Stimulated activated CD8-positive, alpha-beta memory T cell treated with anti-CD3 and anti-CD28 coated beads, Interleukin-4, amount 100 ng/mL, for 4 hours (primary cell): ENCODE results near the gene COQ7.

Experiments used
- DNase-seq, 2 donors: peaks; one replicate each; pipeline ENCODE4 v3.0.0-alpha.2; 2020; ENCODE audit warnings: low read depth in 2 of 2, low spot score in 1 of 2

COQ7 gene

DNA sequence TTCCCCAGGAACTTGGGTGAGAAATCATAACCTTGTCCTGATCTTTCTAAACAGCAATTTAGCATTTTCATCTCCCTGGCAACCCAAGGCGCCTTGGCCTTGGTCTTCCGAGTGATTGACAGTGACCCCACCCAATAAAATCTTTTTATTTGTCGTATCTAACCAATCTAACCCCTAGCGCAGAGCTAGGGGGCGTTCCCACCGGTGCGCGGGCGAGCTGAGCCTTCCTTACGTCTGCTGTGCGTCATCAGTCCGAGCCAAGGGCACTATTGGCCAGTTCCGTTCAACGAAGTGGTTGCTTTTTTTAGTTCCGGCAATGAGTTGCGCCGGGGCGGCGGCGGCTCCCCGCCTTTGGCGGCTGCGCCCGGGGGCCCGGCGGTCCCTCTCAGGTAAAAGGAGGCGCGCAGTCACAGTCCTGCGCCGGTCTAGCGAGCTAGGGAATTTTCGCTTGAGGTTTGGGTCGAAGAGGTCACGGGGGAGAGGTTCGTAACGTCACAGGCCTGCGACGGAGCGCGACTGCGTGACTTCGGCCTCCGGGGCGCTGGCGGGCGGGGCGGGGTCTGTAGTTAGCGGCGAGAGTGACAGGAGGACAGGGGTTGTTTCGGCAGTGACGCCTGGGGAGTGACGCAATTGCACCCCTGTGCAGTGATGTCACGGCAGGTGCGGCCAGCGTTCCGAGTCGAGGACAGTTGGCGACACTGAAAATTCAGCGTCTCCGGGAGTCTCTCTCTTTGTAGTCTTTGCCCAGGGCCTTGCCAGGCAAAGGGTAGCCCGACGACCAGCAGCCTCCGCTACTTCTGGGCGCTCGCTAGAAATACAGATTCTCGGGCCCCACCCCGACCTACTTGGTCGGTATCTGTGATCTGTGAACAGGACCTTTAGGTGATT, at the start of gene COQ7:
TSS of gene COQ7 (plus strand) at position 266 of the 888 bp plus-strand sequence. CDS start at position 317, 51 bp downstream.
- DNase-seq: peak; percentile 96

DNA sequence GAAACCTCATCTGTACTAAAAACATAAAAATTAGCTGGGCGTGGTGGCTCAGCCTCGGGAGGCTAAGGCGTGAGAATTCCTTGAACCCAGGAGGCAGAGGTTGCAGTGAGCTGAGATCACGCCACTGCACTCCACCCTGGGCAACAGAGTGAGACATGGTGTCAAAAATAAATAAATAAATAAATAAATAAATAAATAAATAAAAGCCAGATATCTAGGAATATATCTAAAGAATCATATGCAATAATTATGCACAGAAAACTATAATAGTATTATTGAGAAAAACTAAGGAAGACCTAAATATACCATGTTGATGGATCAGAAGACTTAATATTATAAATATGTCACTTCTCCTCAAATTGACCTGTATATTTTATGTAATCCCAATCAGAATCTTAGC, 46.7 kb upstream of the COQ7 start:
- DNase-seq: no peak

DNA sequence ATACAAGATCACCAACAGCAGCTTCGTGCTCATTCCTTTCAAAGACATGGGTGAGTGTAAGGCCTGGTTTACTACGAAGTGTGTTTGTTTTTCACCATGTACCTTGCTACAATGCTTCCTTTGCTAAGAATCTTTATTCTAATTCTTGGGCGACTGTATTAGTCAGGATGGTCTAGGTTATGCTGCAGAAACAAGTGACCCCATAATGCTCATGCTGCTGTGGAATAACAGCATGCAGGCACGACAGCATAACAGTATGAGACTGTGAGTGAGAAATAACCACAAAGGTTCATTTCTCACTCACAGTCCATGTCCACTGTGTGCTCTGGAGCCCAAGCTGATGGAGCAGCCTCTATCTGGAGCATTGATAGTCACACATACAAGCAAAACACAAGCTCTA, 45.7 kb upstream of the COQ7 start:
- no peak for DNase-seq

GRCh38 chr16:19027416-19027815, 40.0 kb upstream of the COQ7 start:
- no peak for DNase-seq

DNA sequence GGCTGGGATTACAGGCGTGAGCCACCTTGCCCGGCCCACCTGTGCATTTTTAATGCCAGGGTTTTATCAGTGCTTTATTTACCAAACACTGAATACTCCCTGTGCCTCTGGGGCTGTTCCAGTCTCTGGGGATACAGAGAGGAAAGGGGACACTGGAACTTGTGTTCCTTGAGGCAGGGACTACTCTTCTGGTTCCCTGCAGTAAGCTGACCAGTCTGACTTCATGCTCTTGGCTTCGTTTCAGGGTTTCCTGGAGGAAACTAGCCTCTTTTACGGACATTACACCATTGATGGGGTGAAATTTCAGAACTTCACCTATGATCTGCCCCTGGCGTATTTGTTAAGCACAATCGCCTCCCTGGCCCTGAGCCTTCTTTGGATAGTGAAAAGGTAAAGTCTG, 37.4 kb upstream of the COQ7 start:
- no peak for DNase-seq

GRCh38 chr16:19031738-19032137, 35.7 kb upstream of the COQ7 start:
- DNase-seq: no peak

GRCh38 chr16:19033761-19034160, 33.7 kb upstream of the COQ7 start:
- no peak for DNase-seq

DNA sequence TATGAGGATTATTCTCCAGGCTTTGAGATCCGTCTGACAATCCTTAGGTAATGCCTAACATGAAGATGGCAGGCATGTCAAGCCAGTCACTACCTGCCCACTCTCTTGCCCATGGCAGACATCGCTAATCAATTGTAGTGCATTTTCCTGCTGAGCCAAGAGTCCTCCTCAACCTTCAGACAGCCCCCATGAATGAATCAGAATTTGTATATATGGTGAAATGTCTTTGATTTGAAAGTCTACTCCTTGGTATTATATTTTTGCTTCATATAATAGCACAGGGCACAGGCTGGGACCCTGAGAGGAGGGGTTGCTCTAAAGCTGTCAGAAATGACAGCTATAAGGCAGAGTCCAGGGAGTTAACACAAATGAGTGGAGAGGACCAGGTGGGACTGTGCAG, 27.0 kb upstream of the COQ7 start:
- DNase-seq: no peak

DNA sequence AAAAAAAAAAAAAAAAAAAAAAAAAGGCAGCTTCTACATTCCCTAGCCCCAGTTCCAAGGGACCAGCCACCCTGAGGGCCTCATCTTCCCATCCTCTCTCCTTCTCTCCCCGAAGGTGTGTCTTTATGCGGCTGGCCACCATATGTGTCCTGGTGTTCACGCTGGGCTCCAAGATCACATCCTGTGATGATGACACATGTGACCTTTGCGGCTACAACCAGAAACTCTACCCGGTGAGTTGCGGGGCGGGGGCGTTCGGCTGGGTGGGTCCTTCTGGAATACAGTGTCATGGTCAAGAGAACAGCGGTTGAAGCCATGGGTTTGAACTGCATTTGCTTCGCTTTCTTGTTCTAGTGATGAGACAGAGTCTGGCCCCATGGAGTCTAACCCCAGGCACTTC, 22.6 kb upstream of the COQ7 start:
- no peak for DNase-seq

- no peak for DNase-seq
Observed at GRCh38 chr16:19046062-19046461, 21.4 kb upstream of the COQ7 start.

DNA sequence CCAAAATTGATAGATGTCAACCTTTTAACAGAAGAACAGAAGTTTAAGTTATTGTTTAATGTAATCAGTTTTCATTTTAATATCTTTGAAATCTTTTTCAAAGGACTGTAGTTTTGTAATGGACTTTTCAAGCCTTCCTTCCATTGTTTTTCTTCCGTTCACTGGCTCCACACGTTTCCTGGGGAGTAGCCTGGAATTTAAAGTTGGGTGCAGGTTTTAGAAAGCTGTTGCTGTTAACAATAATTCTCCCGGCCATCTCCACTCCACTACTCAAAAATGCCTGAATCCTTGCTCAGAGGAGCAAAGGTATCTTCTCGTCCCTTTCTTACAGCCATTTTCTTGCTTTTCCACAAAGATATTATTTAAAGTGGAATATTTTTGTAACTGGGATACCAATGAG, 4.7 kb upstream of the COQ7 start:
- DNase-seq: no peak

DNA sequence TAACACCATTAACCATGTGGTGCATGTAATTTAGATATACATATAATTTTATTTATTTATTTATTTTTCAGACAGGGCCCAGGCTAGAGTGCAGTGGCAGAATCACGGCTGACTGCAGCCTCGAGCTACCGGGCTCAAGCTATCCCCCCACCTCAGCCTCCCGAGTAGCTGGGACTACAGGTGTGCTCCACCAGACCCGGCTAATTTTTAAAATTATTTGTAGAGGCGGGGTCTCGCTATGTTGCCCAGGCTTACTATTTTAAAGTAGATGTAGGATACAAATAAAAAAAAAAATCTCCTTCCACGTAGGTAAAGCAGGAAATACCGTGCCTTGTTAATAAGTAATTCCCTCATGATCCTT, 446 bp upstream of the COQ7 start:
- DNase-seq: no peak

DNA sequence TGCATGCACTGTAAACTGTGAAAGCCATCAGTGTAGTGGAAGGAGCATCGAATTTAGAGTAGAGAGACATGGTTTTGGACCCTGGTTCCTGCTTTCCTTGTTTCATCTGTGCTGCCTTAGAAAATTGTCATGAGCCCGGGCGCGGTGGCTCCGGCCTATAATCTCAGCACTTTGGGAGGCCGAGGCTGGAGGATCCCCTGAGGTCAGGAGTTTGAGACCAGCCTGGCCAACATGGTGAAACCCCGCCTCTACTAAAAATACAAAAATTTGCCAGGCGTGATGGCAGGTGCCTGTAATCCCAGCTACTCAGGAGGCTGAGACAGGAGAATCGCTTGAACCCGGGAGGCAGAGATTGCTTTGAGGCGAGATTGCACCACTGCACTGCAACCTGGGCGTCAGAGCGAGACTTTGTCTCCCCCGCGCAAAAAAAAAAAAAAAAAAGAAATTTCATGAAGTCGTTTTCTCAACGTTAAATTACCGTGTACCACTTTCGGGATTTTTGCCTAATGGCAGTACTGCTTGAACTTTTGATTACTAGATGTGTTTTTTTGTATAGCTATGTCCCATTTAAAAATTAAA, 912 bp downstream of the COQ7 start:
- DNase-seq: no peak

DNA sequence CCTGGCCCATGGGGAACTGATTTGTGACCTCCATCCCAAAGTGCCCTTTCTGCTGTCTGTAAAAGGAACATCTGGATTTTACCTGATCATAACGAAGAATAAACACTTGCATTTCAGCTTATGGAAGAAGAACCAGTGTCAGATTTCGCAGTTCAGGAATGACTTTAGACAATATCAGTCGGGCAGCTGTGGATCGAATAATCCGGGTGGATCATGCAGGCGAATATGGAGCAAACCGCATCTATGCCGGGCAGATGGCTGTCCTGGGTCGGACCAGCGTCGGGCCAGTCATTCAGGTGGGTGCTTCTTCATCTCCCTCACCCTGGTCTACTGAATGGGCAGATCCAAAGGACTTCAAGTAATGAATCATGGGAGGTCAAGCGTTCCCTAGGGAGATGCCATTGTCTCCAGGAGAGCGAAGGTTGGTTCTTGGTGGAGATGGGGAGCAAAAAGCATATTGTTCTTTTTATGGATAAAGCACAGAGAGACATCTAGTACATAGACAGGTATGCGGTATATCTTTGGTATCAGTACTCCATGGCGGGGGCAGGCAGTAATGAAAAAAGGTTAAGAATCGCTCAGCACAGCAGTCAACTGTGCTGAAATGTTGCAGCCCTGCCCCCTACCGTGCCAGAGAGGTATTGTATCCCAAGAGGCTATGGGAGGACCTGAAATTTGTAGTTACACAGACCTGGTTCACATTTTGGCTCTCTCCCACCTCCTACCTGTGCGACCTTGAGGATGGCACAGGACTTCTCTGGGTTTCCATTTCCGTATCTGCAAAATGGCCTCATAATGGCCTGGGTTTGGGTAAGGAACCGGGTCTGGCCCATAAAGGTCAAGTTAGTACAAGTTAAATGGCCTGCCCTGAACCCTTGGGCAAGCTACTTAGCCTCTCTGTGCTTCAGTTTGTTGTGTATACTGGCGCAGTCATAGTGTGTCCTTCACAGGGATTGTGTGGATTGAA, 4.7 kb downstream of the COQ7 start:
- peak; percentile 4 to 28 for DNase-seq

- DNase-seq: no peak
Observed at GRCh38 chr16:19073344-19073743, 5.9 kb downstream of the COQ7 start.

GRCh38 chr16:19073863-19074262, 6.4 kb downstream of the COQ7 start:
- no peak for DNase-seq

- no peak for DNase-seq
Observed at GRCh38 chr16:19075511-19075910, 8.1 kb downstream of the COQ7 start.

DNA sequence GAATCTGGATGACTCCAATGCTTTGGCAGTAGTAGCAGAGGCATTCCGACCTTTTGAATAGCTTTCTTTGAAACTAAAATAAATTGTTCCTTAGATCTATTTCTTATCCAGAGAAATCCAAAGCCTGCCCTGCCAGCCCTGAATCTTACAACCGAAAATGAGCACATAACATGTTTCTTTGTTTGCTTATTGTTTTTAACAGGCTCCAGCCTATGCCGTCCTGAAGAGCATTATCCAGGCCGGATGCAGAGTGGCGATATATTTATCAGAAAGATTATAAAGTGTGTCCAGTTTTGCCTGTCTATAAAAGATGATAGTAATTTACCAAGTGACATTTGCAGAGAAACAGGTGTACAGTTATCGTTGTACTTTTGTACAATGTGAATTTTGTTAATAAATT, 10.5 kb downstream of the COQ7 start:
- no peak for DNase-seq

- DNase-seq: no peak
Observed at GRCh38 chr16:19083670-19084069, 16.3 kb downstream of the COQ7 start.

DNA sequence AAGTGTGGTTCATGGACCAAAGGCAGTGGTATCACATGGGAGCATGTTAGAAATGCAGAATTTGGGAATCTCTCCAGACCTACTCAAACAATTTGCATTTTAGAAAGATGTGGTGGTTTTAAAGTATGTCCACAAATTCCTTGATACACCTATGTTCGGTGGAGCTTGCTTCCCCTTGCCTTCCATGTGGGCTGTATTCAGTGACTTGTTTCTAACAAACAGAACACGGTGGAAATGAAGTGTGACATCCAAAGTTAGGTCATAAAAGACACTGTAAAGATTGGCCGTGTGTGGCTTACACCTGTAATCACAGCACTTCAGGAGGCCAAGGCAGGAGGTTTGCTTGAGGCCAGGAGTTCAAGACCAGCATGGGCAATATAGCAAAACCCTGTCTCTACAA, 16.7 kb downstream of the COQ7 start:
- no peak for DNase-seq

- DNase-seq: no peak
Observed at GRCh38 chr16:19084879-19085278, 17.5 kb downstream of the COQ7 start.
